NOMO-1 (cell line): ENCODE results near the gene KL.

Experiments used
- DNase-seq, 2 experiments: peaks; one replicate each; lab custom pipeline; 2025; ENCODE audit not compliant: unreplicated experiment in 2 of 2; lab: John Stamatoyannopoulos, UW

The KL gene

DNA sequence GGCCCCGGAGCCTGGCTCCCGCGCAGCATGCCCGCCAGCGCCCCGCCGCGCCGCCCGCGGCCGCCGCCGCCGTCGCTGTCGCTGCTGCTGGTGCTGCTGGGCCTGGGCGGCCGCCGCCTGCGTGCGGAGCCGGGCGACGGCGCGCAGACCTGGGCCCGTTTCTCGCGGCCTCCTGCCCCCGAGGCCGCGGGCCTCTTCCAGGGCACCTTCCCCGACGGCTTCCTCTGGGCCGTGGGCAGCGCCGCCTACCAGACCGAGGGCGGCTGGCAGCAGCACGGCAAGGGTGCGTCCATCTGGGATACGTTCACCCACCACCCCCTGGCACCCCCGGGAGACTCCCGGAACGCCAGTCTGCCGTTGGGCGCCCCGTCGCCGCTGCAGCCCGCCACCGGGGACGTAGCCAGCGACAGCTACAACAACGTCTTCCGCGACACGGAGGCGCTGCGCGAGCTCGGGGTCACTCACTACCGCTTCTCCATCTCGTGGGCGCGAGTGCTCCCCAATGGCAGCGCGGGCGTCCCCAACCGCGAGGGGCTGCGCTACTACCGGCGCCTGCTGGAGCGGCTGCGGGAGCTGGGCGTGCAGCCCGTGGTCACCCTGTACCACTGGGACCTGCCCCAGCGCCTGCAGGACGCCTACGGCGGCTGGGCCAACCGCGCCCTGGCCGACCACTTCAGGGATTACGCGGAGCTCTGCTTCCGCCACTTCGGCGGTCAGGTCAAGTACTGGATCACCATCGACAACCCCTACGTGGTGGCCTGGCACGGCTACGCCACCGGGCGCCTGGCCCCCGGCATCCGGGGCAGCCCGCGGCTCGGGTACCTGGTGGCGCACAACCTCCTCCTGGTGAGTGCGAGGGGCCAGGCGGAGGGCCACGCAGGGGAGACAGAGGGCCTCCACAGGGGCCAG is at the start of gene KL:
TSS of gene KL (plus strand) at position 10 of the 909 bp plus-strand sequence. CDS start at position 28, 18 bp downstream.
- peak; percentile 39 to 56 for DNase-seq

- DNase-seq, result no peak
These were observed 48.5 kb upstream of the KL start for GRCh38 chr13:32967584-32968182.

GRCh38 chr13:32968316-32968715 is 47.9 kb upstream of the KL start:
- no peak for DNase-seq

DNA sequence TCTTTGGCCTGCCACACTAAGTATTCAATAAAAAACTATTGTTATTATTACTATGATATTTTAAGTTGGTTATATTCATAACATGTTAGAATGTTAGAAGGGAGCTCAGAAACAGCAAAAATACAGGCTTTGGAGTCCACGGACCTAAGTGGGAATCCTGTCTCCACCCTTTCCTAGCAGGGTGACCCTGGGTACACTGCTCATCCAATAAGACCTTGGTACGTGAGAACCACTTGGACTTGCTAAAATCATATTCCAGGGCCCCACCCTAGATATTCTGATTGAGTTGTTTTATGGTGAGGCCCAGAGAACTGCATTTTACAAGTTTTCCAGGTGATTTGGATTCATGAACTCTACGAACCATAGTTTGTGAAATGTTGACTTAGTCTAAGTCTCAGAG is 47.4 kb upstream of the KL start:
- DNase-seq, result no peak

DNA sequence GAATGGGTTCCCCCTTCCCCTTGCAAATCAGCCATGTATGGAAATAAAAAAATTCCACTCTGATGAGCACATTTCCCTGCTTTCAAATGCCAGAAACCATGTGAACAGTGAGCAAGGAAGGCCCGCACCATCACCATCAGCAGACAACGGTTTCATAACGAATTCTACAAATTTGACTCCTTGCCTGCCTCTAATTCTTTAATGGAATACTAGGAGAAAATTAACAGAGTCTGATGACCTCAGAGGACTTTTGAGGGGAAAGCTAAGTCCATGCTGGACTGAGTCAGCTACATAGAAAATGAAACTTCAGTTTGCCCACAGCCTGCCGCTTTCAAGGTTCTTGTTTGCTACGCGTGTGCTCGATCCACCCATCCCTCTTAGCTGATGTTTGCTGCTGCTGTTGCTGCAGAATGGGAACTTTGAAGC is 46.7 kb upstream of the KL start:
- peak; percentile 31 to 41 for DNase-seq

GRCh38 chr13:32976056-32976805 is 40.0 kb upstream of the KL start:
- DNase-seq, result no peak

DNA sequence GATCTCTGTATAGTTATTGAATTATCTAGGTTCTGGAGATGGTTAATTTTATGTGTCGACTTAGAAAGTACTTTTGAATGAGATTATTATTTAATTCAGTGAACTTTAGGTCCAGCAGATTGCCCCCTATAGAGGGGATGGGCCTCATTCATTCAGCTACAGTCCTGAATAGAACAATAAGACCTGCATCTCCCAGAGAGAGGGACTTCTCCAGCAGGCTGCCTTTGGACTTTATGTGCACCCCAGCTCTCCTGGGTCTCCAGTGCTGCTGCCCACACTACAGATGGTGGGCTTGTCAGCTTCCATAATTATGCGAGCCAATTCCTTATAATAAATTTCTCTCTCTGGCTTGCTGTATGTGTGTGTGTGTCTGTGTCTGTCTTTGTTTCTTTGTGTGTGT is 39.3 kb upstream of the KL start:
- no peak for DNase-seq

GRCh38 chr13:32977321-32977720 is 38.9 kb upstream of the KL start:
- no peak for DNase-seq

- no peak for DNase-seq
These were observed 37.9 kb upstream of the KL start for GRCh38 chr13:32978278-32978677.

DNA sequence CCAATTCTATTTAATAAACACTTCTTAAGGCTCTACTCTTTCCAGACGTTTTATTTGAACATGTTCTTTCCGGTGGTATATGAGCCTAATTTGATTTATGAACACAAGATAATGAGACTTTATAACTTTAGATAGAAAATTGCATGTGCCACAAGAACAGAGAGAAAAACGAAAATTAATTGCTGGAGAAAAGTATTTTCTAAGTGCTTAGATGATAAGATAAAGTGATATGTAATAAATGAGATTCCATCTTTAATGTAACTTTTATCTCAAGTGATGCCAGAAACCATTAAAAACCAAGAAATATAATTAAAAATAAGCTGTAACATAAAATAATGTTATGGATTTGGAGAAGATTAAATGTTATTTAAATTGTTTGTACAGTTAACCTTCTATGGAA is 33.2 kb upstream of the KL start:
- no peak for DNase-seq

DNA sequence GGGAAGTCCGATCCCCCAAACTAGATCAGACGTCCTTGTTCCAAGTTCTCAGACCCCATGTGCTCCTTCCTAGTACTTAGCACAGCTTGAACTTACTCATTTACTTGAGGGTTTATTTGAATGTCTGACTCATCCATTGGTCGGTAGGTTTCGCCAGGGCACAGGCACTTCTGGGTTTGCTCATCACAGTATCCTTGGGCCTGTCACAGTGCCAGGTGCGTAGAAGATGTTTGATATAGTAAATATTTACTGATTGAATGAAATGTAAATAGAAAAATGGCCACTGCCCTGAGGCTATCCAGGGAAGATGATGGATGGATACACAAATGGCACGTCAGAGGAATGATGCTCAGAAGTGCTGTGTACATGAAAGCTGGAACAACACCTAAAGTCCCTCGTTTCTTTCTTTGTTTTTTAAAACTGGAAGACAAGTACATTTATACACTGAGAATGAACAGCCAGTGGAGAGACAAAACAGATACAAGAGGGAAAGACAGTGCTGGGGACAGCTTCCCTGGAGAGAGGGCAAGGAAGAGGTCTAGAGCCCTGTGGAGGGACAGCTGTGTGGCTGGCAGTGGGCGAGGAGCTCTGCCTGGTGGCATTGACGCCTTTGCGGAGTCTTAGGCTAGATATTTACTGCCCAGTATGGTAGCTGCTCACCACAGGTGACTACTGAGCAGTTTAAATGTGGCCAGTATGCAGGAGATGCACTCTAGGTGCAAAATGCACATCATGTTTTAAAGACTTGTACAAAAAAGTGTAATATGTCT is 31.2 kb upstream of the KL start:
- no peak for DNase-seq

DNA sequence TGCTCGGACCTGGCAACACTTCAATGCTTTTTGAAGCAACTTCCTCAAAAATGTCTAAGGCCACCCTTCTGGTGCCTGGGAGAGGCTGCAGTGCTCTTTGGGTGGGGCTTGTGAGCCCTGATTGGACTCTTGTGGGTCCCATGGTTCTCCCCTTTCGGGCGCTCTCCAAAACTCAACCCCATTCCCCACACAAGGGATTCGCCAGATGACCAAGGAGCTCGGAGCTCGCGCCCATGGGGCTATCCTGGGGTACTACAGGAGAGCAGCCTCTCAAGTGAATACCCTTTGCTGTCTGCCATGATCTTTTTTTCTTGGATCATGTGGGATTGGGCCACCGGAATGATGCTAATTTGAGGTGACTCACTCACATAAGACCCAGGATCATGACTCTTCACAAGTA is 29.7 kb upstream of the KL start:
- no peak for DNase-seq

- no peak for DNase-seq
These were observed 28.8 kb upstream of the KL start for GRCh38 chr13:32987462-32987861.

- peak; percentile 5 to 55 for DNase-seq
These were observed 27.5 kb upstream of the KL start for GRCh38 chr13:32988608-32989289.

DNA sequence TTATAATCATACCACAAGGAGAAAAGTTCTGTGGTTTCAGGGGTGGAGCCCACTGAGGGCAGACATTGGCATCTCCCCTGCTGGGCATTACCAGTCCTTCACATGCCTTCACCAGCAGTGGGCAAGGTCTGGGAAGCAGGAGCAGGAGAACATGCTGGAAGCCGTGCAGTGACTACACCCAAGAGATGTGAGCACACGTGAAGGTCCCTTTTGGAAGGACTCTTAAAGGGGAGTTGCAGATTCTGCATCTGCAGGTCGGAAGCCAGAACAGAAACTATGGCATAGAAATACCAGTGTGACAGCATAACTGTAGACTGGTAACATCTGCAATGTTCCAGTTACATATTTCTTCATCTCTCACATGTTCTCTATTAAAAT is 26.9 kb upstream of the KL start:
- no peak for DNase-seq

DNA sequence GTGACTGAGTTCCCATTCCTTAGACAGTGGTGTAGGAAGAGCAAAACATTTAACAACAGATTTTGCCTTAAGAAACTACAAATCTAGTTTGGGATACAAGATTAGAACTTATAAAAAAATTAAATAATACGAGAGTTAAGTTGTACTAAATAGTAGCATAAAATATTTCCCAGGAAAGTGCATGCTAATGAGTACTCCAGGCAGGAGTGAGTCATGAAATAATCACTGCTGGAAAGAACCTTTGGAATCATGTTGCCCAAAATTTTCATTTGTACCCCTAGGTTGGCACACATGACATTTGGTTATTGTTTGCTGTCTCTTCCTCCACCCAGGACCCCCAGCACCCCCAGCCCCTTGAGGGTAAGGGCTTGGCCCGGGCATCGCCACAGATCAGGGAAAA is 26.3 kb upstream of the KL start:
- no peak for DNase-seq

DNA sequence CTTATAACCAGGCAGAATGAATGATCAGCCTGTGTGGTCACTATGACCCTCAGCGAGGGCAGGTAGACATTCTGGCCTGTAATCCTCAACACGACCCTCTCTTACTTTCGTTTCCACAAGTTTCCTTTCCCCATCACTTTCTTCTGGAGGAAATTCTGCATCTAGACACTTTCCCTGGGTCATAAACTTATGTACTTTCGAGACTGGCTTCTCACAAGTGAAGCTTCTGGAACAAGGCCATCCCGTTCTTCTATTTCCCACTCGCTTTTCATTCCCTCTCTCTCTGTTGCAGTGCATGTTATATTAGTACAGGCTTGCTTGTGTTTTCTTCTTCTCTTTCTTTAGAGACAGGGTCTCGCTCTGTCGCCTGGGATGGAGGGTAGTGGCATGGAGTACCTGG is 23.1 kb upstream of the KL start:
- no peak for DNase-seq

DNA sequence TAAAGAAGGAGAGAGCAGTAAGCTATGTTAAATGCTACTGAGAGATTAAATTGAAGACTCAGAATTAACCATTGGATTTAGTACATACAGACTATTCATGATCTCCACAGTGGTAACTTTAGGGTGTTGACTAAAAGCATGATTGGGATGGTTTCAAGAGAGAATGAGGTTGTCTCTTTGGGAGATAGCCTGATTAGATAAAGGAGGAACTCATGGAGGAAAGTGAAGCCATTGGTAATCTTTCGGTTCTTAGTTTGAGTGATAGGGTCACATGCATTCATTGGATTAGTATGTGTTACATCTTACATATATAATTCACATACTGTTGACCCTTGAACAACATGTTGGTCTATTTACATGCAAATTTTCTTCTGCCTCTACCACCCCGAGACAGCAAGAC is 18.8 kb upstream of the KL start:
- DNase-seq, result no peak

- no peak for DNase-seq
These were observed 17.3 kb upstream of the KL start for GRCh38 chr13:32998966-32999365.

DNA sequence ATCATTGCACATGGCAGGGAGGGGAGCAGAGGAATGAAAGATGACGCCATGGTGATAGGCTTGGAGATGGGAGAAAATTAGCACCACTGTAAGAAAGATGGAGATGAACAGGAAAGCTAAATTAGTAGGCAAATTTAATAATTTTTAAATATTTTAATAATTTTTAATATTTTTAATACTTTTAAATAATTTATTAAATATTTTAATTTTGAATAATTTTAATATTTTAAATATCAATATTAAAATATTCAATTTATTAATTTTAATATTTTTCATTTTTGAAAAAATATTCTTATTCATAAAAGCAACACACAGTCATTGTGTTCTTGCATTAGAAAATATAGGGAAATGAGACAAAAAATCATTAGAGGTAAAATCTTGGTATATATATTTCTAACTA is 15.9 kb upstream of the KL start:
- no peak for DNase-seq
